ENCODE measurements around the gene YPEL4.

DNA sequence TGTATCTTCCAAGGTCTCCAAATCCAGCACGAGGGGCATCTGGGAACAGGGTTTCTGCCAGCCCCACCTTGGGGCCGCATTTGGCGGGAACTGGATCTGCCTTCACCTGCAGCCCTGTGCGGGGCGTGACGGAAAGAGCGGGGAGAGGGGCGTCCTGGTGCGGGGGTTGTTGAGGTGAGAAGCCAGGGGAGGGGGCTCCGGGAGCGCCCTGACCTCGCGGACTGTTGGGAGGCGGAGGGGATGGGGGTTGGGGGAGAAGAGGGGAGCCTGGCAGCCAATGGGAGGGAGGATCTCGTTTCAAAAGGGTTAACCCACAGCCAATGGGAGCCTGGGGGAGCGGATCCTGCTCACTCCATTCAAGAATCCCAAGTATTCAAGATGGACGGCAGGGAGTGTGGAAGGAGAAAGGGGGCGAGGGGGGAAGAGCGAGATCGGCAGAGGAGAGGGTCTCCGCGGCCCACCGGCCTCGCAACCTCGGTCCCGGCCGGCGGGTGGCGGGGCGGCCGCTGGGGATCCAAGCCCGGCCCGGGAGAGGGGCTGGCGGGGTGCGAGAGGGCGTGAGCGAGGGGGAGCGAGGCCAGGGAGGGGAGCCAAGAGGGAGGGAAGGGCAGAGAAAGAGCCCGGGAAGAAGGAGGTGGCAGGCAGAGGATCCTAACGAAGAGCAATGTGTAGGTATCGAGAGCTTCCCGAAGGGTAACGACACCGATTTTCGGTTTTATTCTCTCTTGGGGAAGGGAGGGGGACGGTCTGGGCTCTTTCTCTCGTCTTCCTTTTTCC, 11.5 kb downstream of the YPEL4 start:
- no peak for TF ChIP-seq CTCF (conservative IDR thresholded peaks at IDR 0.05; ENCODE audit: low read depth, low read length)
- no peak for TF ChIP-seq EZH2 (IDR thresholded peaks at IDR 0.05; ENCODE audit: borderline replicate concordance, low read depth, low read length, poor library complexity, severe bottlenecking)
